ENCODE data around the gene NFKBIA.

DNA sequence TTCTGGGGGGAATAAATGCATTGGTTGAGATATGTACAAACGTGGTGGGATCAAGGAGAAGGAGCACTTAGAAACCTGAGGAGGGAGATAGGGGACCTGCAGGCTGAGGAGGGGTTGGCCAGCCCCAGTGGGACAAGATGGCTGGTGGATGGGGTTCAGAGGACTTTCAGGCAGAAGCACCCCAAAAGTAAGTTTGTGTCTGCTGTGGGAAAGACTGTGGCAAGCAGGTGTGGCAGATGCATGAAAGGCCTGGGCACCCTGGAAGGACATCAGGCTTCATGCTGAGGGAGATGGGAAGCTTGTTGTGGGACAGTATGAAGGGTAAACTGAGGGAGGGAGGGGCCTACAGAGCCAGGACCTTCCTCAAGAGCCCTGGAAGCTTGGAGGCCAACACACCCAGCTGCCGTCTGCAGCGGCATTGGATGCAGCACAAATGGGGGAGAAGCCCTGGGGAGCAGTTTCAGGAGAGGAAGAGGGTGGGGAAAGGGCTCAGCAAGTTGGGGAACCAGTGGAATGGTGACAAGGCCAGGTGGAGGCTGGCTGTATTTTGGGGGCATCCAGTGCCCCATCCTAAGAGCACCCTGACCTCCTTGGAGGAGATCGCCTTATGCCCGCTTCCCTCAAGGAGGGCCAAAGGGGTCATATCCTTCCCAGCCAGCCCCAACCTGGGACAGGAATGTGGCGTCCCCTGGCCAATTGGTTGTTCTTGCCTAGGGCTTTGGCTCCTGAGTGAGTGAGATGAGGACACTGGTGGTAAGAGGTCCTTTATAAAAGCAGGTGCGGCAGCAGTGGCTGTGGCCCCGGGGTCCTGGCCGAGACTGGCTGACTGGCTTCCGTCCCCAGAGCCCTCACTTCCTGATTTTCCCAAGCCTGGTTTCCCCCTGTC is 20.7 kb downstream of the NFKBIA start:
- TF ChIP-seq, protein P1, sequence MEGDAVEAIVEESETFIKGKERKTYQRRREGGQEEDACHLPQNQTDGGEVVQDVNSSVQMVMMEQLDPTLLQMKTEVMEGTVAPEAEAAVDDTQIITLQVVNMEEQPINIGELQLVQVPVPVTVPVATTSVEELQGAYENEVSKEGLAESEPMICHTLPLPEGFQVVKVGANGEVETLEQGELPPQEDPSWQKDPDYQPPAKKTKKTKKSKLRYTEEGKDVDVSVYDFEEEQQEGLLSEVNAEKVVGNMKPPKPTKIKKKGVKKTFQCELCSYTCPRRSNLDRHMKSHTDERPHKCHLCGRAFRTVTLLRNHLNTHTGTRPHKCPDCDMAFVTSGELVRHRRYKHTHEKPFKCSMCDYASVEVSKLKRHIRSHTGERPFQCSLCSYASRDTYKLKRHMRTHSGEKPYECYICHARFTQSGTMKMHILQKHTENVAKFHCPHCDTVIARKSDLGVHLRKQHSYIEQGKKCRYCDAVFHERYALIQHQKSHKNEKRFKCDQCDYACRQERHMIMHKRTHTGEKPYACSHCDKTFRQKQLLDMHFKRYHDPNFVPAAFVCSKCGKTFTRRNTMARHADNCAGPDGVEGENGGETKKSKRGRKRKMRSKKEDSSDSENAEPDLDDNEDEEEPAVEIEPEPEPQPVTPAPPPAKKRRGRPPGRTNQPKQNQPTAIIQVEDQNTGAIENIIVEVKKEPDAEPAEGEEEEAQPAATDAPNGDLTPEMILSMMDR (conservative IDR thresholded peaks at IDR 0.05) = no peak
- no peak for TF ChIP-seq ZFX (IDR thresholded peaks at IDR 0.05)

Data from C4-2B (cell line).